ENCODE results near the gene PRKCH.

GRCh38 chr14:61319086-61319485 is 2.3 kb upstream of the PRKCH start:
- TF ChIP-seq EZH2 (IDR thresholded peaks at IDR 0.05; ENCODE audit: insufficient read depth, poor library complexity, severe bottlenecking): no peak
- TF ChIP-seq EZH2phosphoT487 (IDR thresholded peaks at IDR 0.05; ENCODE audit: insufficient read depth, low read depth): no peak

All from GM23248 (cell line).